HepG2 (cell line): Measurements from ENCODE around the gene EFNA4. TPM values are rescaled to one million over a fixed set of nuclear protein-coding genes. Genes with fewer than 3 reads are reported as not detected.

Source experiments
- ARHGAP35 ChIP-seq: sonication (generic); formaldehyde crosslinking; IDR thresholded peaks from 2 replicates; pipeline ENCODE4 v1.9.0; 2022; ENCODE audit warnings: mild to moderate bottlenecking, inconsistent platforms, moderate library complexity, missing genetic modification reagents, borderline replicate concordance
- DMAP1 ChIP-seq: IDR thresholded peaks from 2 replicates; pipeline ENCODE4 v1.6.1; 2016
- ELF1 ChIP-seq: sonication (generic); formaldehyde crosslinking; IDR thresholded peaks from 2 replicates; pipeline ENCODE4 v1.4.0; 2020; ENCODE audit warnings: missing genetic modification reagents
- FOXP1 ChIP-seq, 2 experiments: fragments of 450-650 bp in 1 of 2; IDR thresholded peaks; 2 replicates each; pipeline ENCODE4 v1.6.1; 2017 to 2018; ENCODE audit warnings: antibody characterized with exemption in 1 of 2
- MEIS2 ChIP-seq: sonication (generic); formaldehyde crosslinking; IDR thresholded peaks from 2 replicates; pipeline ENCODE4 v1.9.0; 2021; ENCODE audit warnings: mild to moderate bottlenecking, missing genetic modification reagents
- MIER3 ChIP-seq: IDR thresholded peaks from 2 replicates; pipeline ENCODE4 v1.6.1; 2016; ENCODE audit warnings: missing compliant biosample characterization, borderline replicate concordance
- RFXANK ChIP-seq: IDR thresholded peaks from 2 replicates; pipeline ENCODE4 v1.6.1; 2016
- TAF1 ChIP-seq: sonication (generic); formaldehyde crosslinking; IDR thresholded peaks from 2 replicates; pipeline ENCODE4 v1.4.0; 2020; ENCODE audit warnings: missing genetic modification reagents
- ZBTB7A ChIP-seq: sonication (generic); formaldehyde crosslinking; IDR thresholded peaks from 2 replicates; pipeline ENCODE4 v1.8.0; 2022; ENCODE audit warnings: mild to moderate bottlenecking, missing genetic modification reagents
- ZFP36L1 ChIP-seq: sonication (generic); formaldehyde crosslinking; IDR thresholded peaks from 2 replicates; pipeline ENCODE4 v1.8.0; 2022; ENCODE audit warnings: mild to moderate bottlenecking, missing genetic modification reagents, moderate library complexity
- ZNF510 ChIP-seq: sonication (generic); formaldehyde crosslinking; IDR thresholded peaks from 2 replicates; pipeline ENCODE4 v1.4.0; 2020; ENCODE audit warnings: low read depth, mild to moderate bottlenecking, missing genetic modification reagents
- ZNF780A ChIP-seq: sonication (generic); formaldehyde crosslinking; IDR thresholded peaks from 2 replicates; pipeline ENCODE4 v1.8.0; 2022; ENCODE audit warnings: mild to moderate bottlenecking, missing genetic modification reagents, moderate library complexity
- polyA plus RNA-seq, 8 experiments: library from polyadenylated mRNA; depleted of rRNA in 3 of 8; stranded (reverse) in 7 of 8; unstranded in 1 of 8; fragments of >200 nt; fragmentation: Illumina TruSeq in 4 of 8; extraction: Trizol in 4 of 8; gene quantifications; 2 replicates each; pipeline versions ENCODE4 v1.2.1 to v1.2.3, GENCODE V29; 2011 to 2016; ENCODE audit warnings: low read depth in 4 of 8, missing spikeins in 1 of 8, mixed read lengths in 1 of 8; ENCODE audit not compliant: insufficient read depth in 1 of 8
- total RNA-seq, 5 experiments: library from RNA; depleted of rRNA; stranded (reverse); fragments of >200 nt; fragmentation: Illumina TruSeq; extraction: Trizol; gene quantifications; 2 replicates each; pipeline ENCODE4 v1.2.3, GENCODE V29; 2016; ENCODE audit warnings: low read depth in 1 of 5
- TF ChIP-seq, protein P1 (sequence below): sonication (generic); formaldehyde crosslinking; IDR thresholded peaks from 2 replicates; pipeline ENCODE4 v1.5.0; 2020; ENCODE audit warnings: mild to moderate bottlenecking, missing genetic modification reagents, borderline replicate concordance
- TF ChIP-seq, protein P2 (sequence below): sonication (generic); formaldehyde crosslinking; IDR thresholded peaks from 2 replicates; pipeline ENCODE4 v1.4.0; 2020; ENCODE audit warnings: missing genetic modification reagents
- TF ChIP-seq, protein P3 (sequence below): sonication (generic); formaldehyde crosslinking; IDR thresholded peaks from 2 replicates; pipeline ENCODE4 v1.4.0; 2020; ENCODE audit warnings: missing genetic modification reagents
- TF ChIP-seq, protein P4 (sequence below): sonication (generic); formaldehyde crosslinking; IDR thresholded peaks from 2 replicates; pipeline ENCODE4 v1.4.0; 2020; ENCODE audit warnings: missing genetic modification reagents, borderline replicate concordance
- TF ChIP-seq, protein P5 (sequence below): sonication (generic); formaldehyde crosslinking; IDR thresholded peaks from 2 replicates; pipeline ENCODE4 v1.8.1; 2022; ENCODE audit warnings: mild to moderate bottlenecking, missing genetic modification reagents

Gene EFNA4
- total and polyA plus RNA-seq, 2 of the 13 experiments (the other 11 are each of a cell fraction or from before 2014, with no cell fraction given) = 12.0 to 17.2 TPM

DNA sequence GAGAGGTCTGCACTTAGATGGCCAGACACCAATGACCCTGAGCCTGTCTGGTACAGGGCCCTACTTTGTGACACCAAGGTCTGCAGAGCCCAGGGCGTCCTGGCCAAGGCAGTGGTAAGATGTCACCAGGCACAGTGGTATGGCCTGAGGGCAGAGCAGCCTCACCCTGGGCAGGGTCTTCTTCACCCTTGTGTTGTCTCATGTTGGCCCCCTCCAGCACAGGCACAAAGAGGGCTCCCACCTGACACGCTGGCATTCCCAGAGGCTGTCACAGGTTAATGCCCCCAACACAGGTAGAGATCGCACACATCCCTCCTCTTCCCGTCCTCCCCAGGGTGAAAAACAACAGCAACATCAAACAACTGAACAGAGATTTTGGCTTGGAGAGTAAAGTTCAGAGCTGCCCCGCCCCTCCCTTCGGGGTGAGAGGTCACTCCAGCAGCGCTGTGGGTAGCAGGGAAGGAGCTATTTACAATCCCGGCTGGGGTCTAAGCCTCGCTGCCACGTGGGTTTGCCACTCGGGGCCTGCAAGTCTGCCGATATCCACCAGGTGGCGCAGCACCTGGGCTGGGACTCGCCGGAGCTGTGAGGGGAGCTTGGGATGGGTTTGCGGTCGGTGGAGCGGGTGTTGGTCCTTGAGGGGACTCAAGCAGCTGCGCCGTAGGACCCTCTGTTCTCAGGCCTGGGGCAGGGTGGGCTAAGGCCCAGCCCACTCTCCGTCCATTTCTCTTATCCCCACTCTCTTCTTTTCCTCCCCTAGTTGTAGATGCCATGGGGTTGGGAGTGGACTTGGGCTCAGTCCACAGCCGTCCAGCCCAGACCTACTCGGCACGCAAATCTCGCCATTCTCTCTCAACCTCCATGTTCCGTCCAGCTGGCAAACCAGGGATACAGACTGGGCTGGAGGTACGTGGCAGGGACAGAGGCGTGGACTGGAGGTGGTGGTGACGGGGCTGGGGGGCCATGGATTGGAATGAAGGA is 27.8 kb downstream of the EFNA4 start (continued):
- TF ChIP-seq, protein P1, sequence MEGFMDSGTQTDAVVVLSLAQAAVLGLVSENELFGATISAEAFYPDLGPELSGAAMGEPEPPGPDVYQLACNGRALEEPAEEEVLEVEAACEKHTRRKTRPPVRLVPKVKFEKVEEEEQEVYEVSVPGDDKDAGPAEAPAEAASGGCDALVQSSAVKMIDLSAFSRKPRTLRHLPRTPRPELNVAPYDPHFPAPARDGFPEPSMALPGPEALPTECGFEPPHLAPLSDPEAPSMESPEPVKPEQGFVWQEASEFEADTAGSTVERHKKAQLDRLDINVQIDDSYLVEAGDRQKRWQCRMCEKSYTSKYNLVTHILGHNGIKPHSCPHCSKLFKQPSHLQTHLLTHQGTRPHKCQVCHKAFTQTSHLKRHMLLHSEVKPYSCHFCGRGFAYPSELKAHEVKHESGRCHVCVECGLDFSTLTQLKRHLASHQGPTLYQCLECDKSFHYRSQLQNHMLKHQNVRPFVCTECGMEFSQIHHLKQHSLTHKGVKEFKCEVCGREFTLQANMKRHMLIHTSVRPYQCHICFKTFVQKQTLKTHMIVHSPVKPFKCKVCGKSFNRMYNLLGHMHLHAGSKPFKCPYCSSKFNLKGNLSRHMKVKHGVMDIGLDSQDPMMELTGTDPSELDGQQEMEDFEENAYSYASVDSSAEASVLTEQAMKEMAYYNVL (CRISPR knock-in tag) = peak; percentile 69; the same call in 1 of the 2 replicates
- peak; percentile 81 for TF ChIP-seq DMAP1 (CRISPR knock-in tag)
- peak; percentile 90; the same call in 1 of the 2 replicates for TF ChIP-seq MIER3 (CRISPR knock-in tag)
- TF ChIP-seq MEIS2 (CRISPR knock-in tag) = 0 out of 2 replicates have a peak, but pooled peaks have one; percentile 42
- TF ChIP-seq, protein P2, sequence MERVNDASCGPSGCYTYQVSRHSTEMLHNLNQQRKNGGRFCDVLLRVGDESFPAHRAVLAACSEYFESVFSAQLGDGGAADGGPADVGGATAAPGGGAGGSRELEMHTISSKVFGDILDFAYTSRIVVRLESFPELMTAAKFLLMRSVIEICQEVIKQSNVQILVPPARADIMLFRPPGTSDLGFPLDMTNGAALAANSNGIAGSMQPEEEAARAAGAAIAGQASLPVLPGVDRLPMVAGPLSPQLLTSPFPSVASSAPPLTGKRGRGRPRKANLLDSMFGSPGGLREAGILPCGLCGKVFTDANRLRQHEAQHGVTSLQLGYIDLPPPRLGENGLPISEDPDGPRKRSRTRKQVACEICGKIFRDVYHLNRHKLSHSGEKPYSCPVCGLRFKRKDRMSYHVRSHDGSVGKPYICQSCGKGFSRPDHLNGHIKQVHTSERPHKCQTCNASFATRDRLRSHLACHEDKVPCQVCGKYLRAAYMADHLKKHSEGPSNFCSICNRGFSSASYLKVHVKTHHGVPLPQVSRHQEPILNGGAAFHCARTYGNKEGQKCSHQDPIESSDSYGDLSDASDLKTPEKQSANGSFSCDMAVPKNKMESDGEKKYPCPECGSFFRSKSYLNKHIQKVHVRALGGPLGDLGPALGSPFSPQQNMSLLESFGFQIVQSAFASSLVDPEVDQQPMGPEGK = peak; percentile 93
- TF ChIP-seq ZNF780A = no peak
- no peak for TF ChIP-seq ZFP36L1 (CRISPR knock-in tag)
- TF ChIP-seq, protein P3, sequence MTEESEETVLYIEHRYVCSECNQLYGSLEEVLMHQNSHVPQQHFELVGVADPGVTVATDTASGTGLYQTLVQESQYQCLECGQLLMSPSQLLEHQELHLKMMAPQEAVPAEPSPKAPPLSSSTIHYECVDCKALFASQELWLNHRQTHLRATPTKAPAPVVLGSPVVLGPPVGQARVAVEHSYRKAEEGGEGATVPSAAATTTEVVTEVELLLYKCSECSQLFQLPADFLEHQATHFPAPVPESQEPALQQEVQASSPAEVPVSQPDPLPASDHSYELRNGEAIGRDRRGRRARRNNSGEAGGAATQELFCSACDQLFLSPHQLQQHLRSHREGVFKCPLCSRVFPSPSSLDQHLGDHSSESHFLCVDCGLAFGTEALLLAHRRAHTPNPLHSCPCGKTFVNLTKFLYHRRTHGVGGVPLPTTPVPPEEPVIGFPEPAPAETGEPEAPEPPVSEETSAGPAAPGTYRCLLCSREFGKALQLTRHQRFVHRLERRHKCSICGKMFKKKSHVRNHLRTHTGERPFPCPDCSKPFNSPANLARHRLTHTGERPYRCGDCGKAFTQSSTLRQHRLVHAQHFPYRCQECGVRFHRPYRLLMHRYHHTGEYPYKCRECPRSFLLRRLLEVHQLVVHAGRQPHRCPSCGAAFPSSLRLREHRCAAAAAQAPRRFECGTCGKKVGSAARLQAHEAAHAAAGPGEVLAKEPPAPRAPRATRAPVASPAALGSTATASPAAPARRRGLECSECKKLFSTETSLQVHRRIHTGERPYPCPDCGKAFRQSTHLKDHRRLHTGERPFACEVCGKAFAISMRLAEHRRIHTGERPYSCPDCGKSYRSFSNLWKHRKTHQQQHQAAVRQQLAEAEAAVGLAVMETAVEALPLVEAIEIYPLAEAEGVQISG = peak; percentile 80
- TF ChIP-seq ZBTB7A = peak; percentile 88
- TF ChIP-seq TAF1 (CRISPR knock-in tag) = peak; percentile 44; the same call in 1 of the 2 replicates
- TF ChIP-seq RFXANK (CRISPR knock-in tag) = 0 out of 2 replicates have a peak, but pooled peaks have one; percentile 22
- TF ChIP-seq ARHGAP35 (CRISPR knock-in tag) = peak; percentile 75; the same call in 1 of the 2 replicates
- TF ChIP-seq, protein P4, sequence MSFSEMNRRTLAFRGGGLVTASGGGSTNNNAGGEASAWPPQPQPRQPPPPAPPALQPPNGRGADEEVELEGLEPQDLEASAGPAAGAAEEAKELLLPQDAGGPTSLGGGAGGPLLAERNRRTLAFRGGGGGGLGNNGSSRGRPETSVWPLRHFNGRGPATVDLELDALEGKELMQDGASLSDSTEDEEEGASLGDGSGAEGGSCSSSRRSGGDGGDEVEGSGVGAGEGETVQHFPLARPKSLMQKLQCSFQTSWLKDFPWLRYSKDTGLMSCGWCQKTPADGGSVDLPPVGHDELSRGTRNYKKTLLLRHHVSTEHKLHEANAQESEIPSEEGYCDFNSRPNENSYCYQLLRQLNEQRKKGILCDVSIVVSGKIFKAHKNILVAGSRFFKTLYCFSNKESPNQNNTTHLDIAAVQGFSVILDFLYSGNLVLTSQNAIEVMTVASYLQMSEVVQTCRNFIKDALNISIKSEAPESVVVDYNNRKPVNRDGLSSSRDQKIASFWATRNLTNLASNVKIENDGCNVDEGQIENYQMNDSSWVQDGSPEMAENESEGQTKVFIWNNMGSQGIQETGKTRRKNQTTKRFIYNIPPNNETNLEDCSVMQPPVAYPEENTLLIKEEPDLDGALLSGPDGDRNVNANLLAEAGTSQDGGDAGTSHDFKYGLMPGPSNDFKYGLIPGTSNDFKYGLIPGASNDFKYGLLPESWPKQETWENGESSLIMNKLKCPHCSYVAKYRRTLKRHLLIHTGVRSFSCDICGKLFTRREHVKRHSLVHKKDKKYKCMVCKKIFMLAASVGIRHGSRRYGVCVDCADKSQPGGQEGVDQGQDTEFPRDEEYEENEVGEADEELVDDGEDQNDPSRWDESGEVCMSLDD = no peak
- TF ChIP-seq, protein P5, sequence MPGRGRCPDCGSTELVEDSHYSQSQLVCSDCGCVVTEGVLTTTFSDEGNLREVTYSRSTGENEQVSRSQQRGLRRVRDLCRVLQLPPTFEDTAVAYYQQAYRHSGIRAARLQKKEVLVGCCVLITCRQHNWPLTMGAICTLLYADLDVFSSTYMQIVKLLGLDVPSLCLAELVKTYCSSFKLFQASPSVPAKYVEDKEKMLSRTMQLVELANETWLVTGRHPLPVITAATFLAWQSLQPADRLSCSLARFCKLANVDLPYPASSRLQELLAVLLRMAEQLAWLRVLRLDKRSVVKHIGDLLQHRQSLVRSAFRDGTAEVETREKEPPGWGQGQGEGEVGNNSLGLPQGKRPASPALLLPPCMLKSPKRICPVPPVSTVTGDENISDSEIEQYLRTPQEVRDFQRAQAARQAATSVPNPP = 0 out of 2 replicates have a peak, but pooled peaks have one; percentile 37
- no peak for TF ChIP-seq ZNF510 (CRISPR knock-in tag)
- TF ChIP-seq FOXP1 (IDR thresholded peaks at IDR 0.05) = no peak
- TF ChIP-seq FOXP1 (CRISPR knock-in tag; IDR thresholded peaks at IDR 0.05) = peak; percentile 80
- TF ChIP-seq ELF1 (CRISPR knock-in tag) = peak; percentile 55
